ENCODE results near the gene PRR33.

Gene PRR33

GRCh38 chr11:1915795-1916131 is 24.1 kb upstream of the PRR33 start:
- CTCF ChIA-PET = no interaction called here
- Histone ChIP-seq H3K36me3 (ENCODE audit: control insufficient read depth in 4 of 4, insufficient read depth in 4 of 4, low read length in 3 of 4) (no peaks in the 10 kb centered on the region), H3K4me1 (ENCODE audit: control extremely low read depth in 1 of 4, control insufficient read depth in 4 of 4, insufficient read depth in 4 of 4, low read length in 3 of 4) (peaks cover 0 to 39% (median 27%) of the 10 kb centered on the region in 4 experiments), H3K4me3 (ENCODE audit: control insufficient read depth in 1 of 7, extremely low read depth in 1 of 7, insufficient read depth in 4 of 7, low read depth in 2 of 7, low read length in 6 of 7) (no peak overlapping the region), H3K9me3 (ENCODE audit: control extremely low read depth in 1 of 5, control insufficient read depth in 4 of 5, insufficient read depth in 2 of 5, low read depth in 1 of 5, low read length in 4 of 5) (no peaks in the 10 kb centered on the region), H3K27me3 (replicated peaks in 2 of 5; ENCODE audit: control insufficient read depth in 4 of 5, insufficient read depth in 5 of 5, low read length in 4 of 5) (no peaks in the 10 kb centered on the region), H3K27ac (ENCODE audit: insufficient read depth in 1 of 2, low read depth in 1 of 2, low read length in 2 of 2, poor library complexity in 1 of 2, severe bottlenecking in 2 of 2) (no peak overlapping the region)
- WGBS (ENCODE audit: insufficient coverage) = 96% methylated on average over 2 of the region's 2 CpGs
- DNase-seq = no peak
- POLR2A ChIA-PET = no interaction called here

GRCh38 chr11:1913271-1914060 is 21.8 kb upstream of the PRR33 start:
- CTCF ChIA-PET = interaction anchor here (0.9 to 1.8 kb wide), 3 partner anchors 16 to 35 kb away, joined by 3 to 5 read pairs (median 4); no protein-coding TSS in a partner anchor

GRCh38 chr11:1912289-1912878 is 20.7 kb upstream of the PRR33 start:
- ChIA-PET CTCF (interaction anchor here (1.8 kb wide), 1 partner anchor 15 kb away, joined by 5 read pairs; no protein-coding TSS in a partner anchor), POLR2A (interaction anchor here (1.0 kb wide), 1 partner anchor 22 kb away, joined by 3 read pairs; no protein-coding TSS in a partner anchor)
- 69% methylated on average over 7 of the region's 13 CpGs for WGBS (ENCODE audit: insufficient coverage)

More at GRCh38 chr11:1913271-1914060, 21.8 kb upstream of the PRR33 start:
- Histone ChIP-seq H3K27ac (ENCODE audit: insufficient read depth in 1 of 2, low read depth in 1 of 2, low read length in 2 of 2, poor library complexity in 1 of 2, severe bottlenecking in 2 of 2) (no peak overlapping the region), H3K9me3 (ENCODE audit: control extremely low read depth in 1 of 5, control insufficient read depth in 4 of 5, insufficient read depth in 2 of 5, low read depth in 1 of 5, low read length in 4 of 5) (no peaks in the 10 kb centered on the region), H3K27me3 (replicated peaks in 2 of 5; ENCODE audit: control insufficient read depth in 4 of 5, insufficient read depth in 5 of 5, low read length in 4 of 5) (no peaks in the 10 kb centered on the region), H3K4me3 (ENCODE audit: control insufficient read depth in 1 of 7, extremely low read depth in 1 of 7, insufficient read depth in 4 of 7, low read depth in 2 of 7, low read length in 6 of 7) (no peak overlapping the region), H3K4me1 (ENCODE audit: control extremely low read depth in 1 of 4, control insufficient read depth in 4 of 4, insufficient read depth in 4 of 4, low read length in 3 of 4) (peaks cover 2 to 43% (median 32%) of the 10 kb centered on the region in 4 experiments), H3K36me3 (ENCODE audit: control insufficient read depth in 4 of 4, insufficient read depth in 4 of 4, low read length in 3 of 4) (no peaks in the 10 kb centered on the region)
- WGBS (ENCODE audit: insufficient coverage) = 96% methylated on average over 29 of the region's 31 CpGs
- POLR2A ChIA-PET = no interaction called here
- DNase-seq = no peak

GRCh38 chr11:1909524-1909923 is 17.8 kb upstream of the PRR33 start:
- Histone ChIP-seq H3K4me3 (ENCODE audit: control insufficient read depth in 1 of 7, extremely low read depth in 1 of 7, insufficient read depth in 4 of 7, low read depth in 2 of 7, low read length in 6 of 7) (no peak overlapping the region), H3K27ac (ENCODE audit: insufficient read depth in 1 of 2, low read depth in 1 of 2, low read length in 2 of 2, poor library complexity in 1 of 2, severe bottlenecking in 2 of 2) (no peak overlapping the region), H3K4me1 (ENCODE audit: control extremely low read depth in 1 of 4, control insufficient read depth in 4 of 4, insufficient read depth in 4 of 4, low read length in 3 of 4) (peaks cover 8 to 45% (median 37%) of the 10 kb centered on the region in 4 experiments), H3K27me3 (replicated peaks in 2 of 5; ENCODE audit: control insufficient read depth in 4 of 5, insufficient read depth in 5 of 5, low read length in 4 of 5) (no peaks in the 10 kb centered on the region), H3K9me3 (ENCODE audit: control extremely low read depth in 1 of 5, control insufficient read depth in 4 of 5, insufficient read depth in 2 of 5, low read depth in 1 of 5, low read length in 4 of 5) (no peaks in the 10 kb centered on the region), H3K36me3 (ENCODE audit: control insufficient read depth in 4 of 4, insufficient read depth in 4 of 4, low read length in 3 of 4) (peaks cover 0 to 4% (median 0%) of the 10 kb centered on the region in 4 experiments)
- no peak for DNase-seq
- 97% methylated on average over 6 of the region's 7 CpGs for WGBS (ENCODE audit: insufficient coverage)
- ChIA-PET POLR2A (no interaction called here), CTCF (no interaction called here)

More at GRCh38 chr11:1912289-1912878, 20.7 kb upstream of the PRR33 start:
- DNase-seq = peak; percentile 44 to 88 (median 83)
- no peaks in the 10 kb centered on the region for H3K9me3 ChIP-seq (ENCODE audit: control extremely low read depth in 1 of 5, control insufficient read depth in 4 of 5, insufficient read depth in 2 of 5, low read depth in 1 of 5, low read length in 4 of 5)
- peak overlapping the region in 1 of 7 experiments; percentile 16 for H3K4me3 ChIP-seq (ENCODE audit: control insufficient read depth in 1 of 7, extremely low read depth in 1 of 7, insufficient read depth in 4 of 7, low read depth in 2 of 7, low read length in 6 of 7)
- peaks cover 2 to 37% (median 28%) of the 10 kb centered on the region in 4 experiments for H3K4me1 ChIP-seq (ENCODE audit: control extremely low read depth in 1 of 4, control insufficient read depth in 4 of 4, insufficient read depth in 4 of 4, low read length in 3 of 4)
- peak overlapping the region in 1 of 2 experiments; percentile 27 for H3K27ac ChIP-seq (ENCODE audit: insufficient read depth in 1 of 2, low read depth in 1 of 2, low read length in 2 of 2, poor library complexity in 1 of 2, severe bottlenecking in 2 of 2)
- peaks cover 0 to 4% (median 0%) of the 10 kb centered on the region in 4 experiments for H3K36me3 ChIP-seq (ENCODE audit: control insufficient read depth in 4 of 4, insufficient read depth in 4 of 4, low read length in 3 of 4)
- no peaks in the 10 kb centered on the region for H3K27me3 ChIP-seq (replicated peaks in 2 of 5; ENCODE audit: control insufficient read depth in 4 of 5, insufficient read depth in 5 of 5, low read length in 4 of 5)

GRCh38 chr11:1908618-1909017 is 16.9 kb upstream of the PRR33 start:
- Histone ChIP-seq H3K9me3 (ENCODE audit: control extremely low read depth in 1 of 5, control insufficient read depth in 4 of 5, insufficient read depth in 2 of 5, low read depth in 1 of 5, low read length in 4 of 5) (no peaks in the 10 kb centered on the region), H3K27ac (ENCODE audit: insufficient read depth in 1 of 2, low read depth in 1 of 2, low read length in 2 of 2, poor library complexity in 1 of 2, severe bottlenecking in 2 of 2) (peak overlapping the region in 1 of 2 experiments; percentile 47), H3K36me3 (ENCODE audit: control insufficient read depth in 4 of 4, insufficient read depth in 4 of 4, low read length in 3 of 4) (peaks cover 0 to 4% (median 1%) of the 10 kb centered on the region in 4 experiments), H3K4me3 (ENCODE audit: control insufficient read depth in 1 of 7, extremely low read depth in 1 of 7, insufficient read depth in 4 of 7, low read depth in 2 of 7, low read length in 6 of 7) (peak overlapping the region in 2 of 7 experiments; percentile 4 to 30), H3K27me3 (replicated peaks in 2 of 5; ENCODE audit: control insufficient read depth in 4 of 5, insufficient read depth in 5 of 5, low read length in 4 of 5) (no peaks in the 10 kb centered on the region), H3K4me1 (ENCODE audit: control extremely low read depth in 1 of 4, control insufficient read depth in 4 of 4, insufficient read depth in 4 of 4, low read length in 3 of 4) (peaks cover 8 to 44% (median 37%) of the 10 kb centered on the region in 4 experiments)
- 93% methylated on average over 6 of the region's 9 CpGs for WGBS (ENCODE audit: insufficient coverage)
- ChIA-PET CTCF (interaction anchor here (0.8 to 5.8 kb wide), 2 partner anchors 12 to 35 kb away, joined by 3 to 31 read pairs; no protein-coding TSS in a partner anchor), POLR2A (interaction anchor here (0.6 kb wide), 1 partner anchor 157 kb away, joined by 3 read pairs; no protein-coding TSS in a partner anchor)
- no peak for DNase-seq

- peak overlapping the region; percentile 59 to 80 for H3K27ac ChIP-seq (ENCODE audit: insufficient read depth in 1 of 2, low read depth in 1 of 2, low read length in 2 of 2, poor library complexity in 1 of 2, severe bottlenecking in 2 of 2)
- ChIA-PET POLR2A (interaction anchor here (0.8 kb wide), 1 partner anchor 11 kb away, joined by 3 read pairs; no protein-coding TSS in a partner anchor), CTCF (interaction anchor here (0.5 to 5.8 kb wide), 14 partner anchors 10 to 1131 kb away, joined by 3 to 31 read pairs (median 4); no protein-coding TSS in a partner anchor)
- no peak for DNase-seq
- no peaks in the 10 kb centered on the region for H3K9me3 ChIP-seq (ENCODE audit: control extremely low read depth in 1 of 5, control insufficient read depth in 4 of 5, insufficient read depth in 2 of 5, low read depth in 1 of 5, low read length in 4 of 5)
- peaks cover 0 to 4% (median 2%) of the 10 kb centered on the region in 4 experiments for H3K36me3 ChIP-seq (ENCODE audit: control insufficient read depth in 4 of 4, insufficient read depth in 4 of 4, low read length in 3 of 4)
- no peaks in the 10 kb centered on the region for H3K27me3 ChIP-seq (replicated peaks in 2 of 5; ENCODE audit: control insufficient read depth in 4 of 5, insufficient read depth in 5 of 5, low read length in 4 of 5)
- peaks cover 8 to 31% (median 27%) of the 10 kb centered on the region in 4 experiments for H3K4me1 ChIP-seq (ENCODE audit: control extremely low read depth in 1 of 4, control insufficient read depth in 4 of 4, insufficient read depth in 4 of 4, low read length in 3 of 4)
- WGBS (ENCODE audit: insufficient coverage) = 92% methylated on average over 13 of the region's 14 CpGs
- peak overlapping the region in 3 of 7 experiments; percentile 4 to 57 (median 34) for H3K4me3 ChIP-seq (ENCODE audit: control insufficient read depth in 1 of 7, extremely low read depth in 1 of 7, insufficient read depth in 4 of 7, low read depth in 2 of 7, low read length in 6 of 7)
Measured at GRCh38 chr11:1906611-1907423, 15.1 kb upstream of the PRR33 start.
